ENCODE data around the gene PUS1.

GRCh38 chr12:131948166-131948712 is 19.2 kb downstream of the PUS1 start:
- no peak for TF ChIP-seq CTCF (conservative IDR thresholded peaks at IDR 0.05; ENCODE audit: low read depth, low read length)
- TF ChIP-seq EZH2 (IDR thresholded peaks at IDR 0.05; ENCODE audit: borderline replicate concordance, low read depth, low read length, poor library complexity, severe bottlenecking): no peak

Measured in A673 (cell line).